Testis (tissue), 3 donors: ENCODE measurements around the gene UBQLN4. TPM values are rescaled to one million over a fixed set of nuclear protein-coding genes. Genes with fewer than 3 reads are reported as not detected.
"Not testable (repeated sequence)": the region's sequence is repeated elsewhere in the genome, so short reads cannot be mapped to it uniquely, and the experiment has no call there.

Experiments used
- DNase-seq: peaks from one replicate; pipeline ENCODE4 v3.0.0-alpha.2; 2019
- H3K27ac ChIP-seq, 2 donors: fragments of 200-600 bp; sonication (generic); one replicate each; pipeline ENCODE4 v1.5.1; 2019
- H3K27me3 ChIP-seq: fragments of 200-600 bp; sonication (generic); one replicate; pipeline ENCODE4 v1.5.1; 2019
- H3K36me3 ChIP-seq: fragments of 200-600 bp; sonication (generic); one replicate; pipeline ENCODE4 v1.5.1; 2017; ENCODE audit warnings: low read depth; ENCODE audit errors: missing control alignments
- H3K4me1 ChIP-seq: fragments of 200-600 bp; sonication (generic); one replicate; pipeline ENCODE4 v1.5.1; 2019
- H3K4me3 ChIP-seq, 2 donors: fragments of 200-600 bp; sonication (generic); one replicate each; pipeline ENCODE4 v1.5.1; 2017 to 2019
- H3K9me3 ChIP-seq: fragments of 200-600 bp; sonication (generic); one replicate; pipeline ENCODE4 v1.5.1; 2017
- POLR2A ChIP-seq: fragments of 450-650 bp; IDR thresholded peaks from one replicate; pipeline ENCODE4 v1.6.1; 2017; ENCODE audit warnings: antibody characterized with exemption, mild to moderate bottlenecking, moderate library complexity
- WGBS, 2 donors: methylation state at CpG; one replicate each; pipeline ENCODE4 v1.1.5; 2018; 5-methylcytosine and 5-hydroxymethylcytosine counted together
- intact Hi-C: fragments of 100-400 bp; cut with DNase I; formaldehyde crosslinking; loops from one replicate; pipeline ENCODE4 v1.15.1; 2023; ENCODE audit warnings: low total_unique reads
- polyA plus RNA-seq: library from polyadenylated mRNA; stranded (reverse); fragments of 350-450 nt; fragmentation: Illumina TruSeq; extraction: RNeasy Lipid Tissue Mini Kit (QIAGEN cat#74804); gene quantifications from one replicate; pipeline ENCODE4 v1.2.3, GENCODE V29; 2014; ENCODE audit warnings: low read depth, low replicate concordance; ENCODE audit not compliant: insufficient read depth
- total RNA-seq, 2 donors: library from RNA; depleted of rRNA; stranded (reverse); fragments of >200 nt; gene quantifications; one replicate each; pipeline ENCODE4 v1.2.3, GENCODE V29; 2016
- TF ChIP-seq, protein P1 (sequence below), 3 experiments: fragments of 450-650 bp in 2 of 3; fragments of 200-600 bp in 1 of 3; sonication (generic) in 1 of 3; IDR thresholded peaks; one replicate each; pipeline ENCODE4 v1.5.1; 2016 to 2019; ENCODE audit warnings: antibody characterized with exemption in 3 of 3, mild to moderate bottlenecking in 2 of 3, moderate library complexity in 1 of 3

Gene UBQLN4
- total and polyA plus RNA-seq, 3 donors from 2014 or later: 34.4 to 42.7 (median 41.0) TPM

GRCh38 chr1:156050376-156050775 lies 3.2 kb downstream of the UBQLN4 start:
- no peak overlapping the region for H3K4me3 ChIP-seq
- no peak for DNase-seq
- H3K36me3 ChIP-seq: no peaks in the 10 kb centered on the region
- no peak overlapping the region for H3K27ac ChIP-seq
- intact Hi-C loops: no loop called here
- no peaks in the 10 kb centered on the region for H3K27me3 ChIP-seq
- no peak for TF ChIP-seq POLR2A
- TF ChIP-seq, protein P1, sequence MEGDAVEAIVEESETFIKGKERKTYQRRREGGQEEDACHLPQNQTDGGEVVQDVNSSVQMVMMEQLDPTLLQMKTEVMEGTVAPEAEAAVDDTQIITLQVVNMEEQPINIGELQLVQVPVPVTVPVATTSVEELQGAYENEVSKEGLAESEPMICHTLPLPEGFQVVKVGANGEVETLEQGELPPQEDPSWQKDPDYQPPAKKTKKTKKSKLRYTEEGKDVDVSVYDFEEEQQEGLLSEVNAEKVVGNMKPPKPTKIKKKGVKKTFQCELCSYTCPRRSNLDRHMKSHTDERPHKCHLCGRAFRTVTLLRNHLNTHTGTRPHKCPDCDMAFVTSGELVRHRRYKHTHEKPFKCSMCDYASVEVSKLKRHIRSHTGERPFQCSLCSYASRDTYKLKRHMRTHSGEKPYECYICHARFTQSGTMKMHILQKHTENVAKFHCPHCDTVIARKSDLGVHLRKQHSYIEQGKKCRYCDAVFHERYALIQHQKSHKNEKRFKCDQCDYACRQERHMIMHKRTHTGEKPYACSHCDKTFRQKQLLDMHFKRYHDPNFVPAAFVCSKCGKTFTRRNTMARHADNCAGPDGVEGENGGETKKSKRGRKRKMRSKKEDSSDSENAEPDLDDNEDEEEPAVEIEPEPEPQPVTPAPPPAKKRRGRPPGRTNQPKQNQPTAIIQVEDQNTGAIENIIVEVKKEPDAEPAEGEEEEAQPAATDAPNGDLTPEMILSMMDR (IDR thresholded peaks at IDR 0.05): no peak
- peaks cover 7% of the 10 kb centered on the region for H3K4me1 ChIP-seq
- no peaks in the 10 kb centered on the region for H3K9me3 ChIP-seq
- 90% methylated on average over 3 to 4 of the region's 4 CpGs for WGBS, 2 donors

GRCh38 chr1:156048663-156049258 lies 4.8 kb downstream of the UBQLN4 start:
- no peak for DNase-seq
- Histone ChIP-seq H3K27me3 (no peaks in the 10 kb centered on the region), H3K9me3 (no peaks in the 10 kb centered on the region), H3K36me3 (no peaks in the 10 kb centered on the region), H3K4me1 (no peaks in the 10 kb centered on the region), H3K4me3 (no peak overlapping the region), H3K27ac (no peak overlapping the region)
- intact Hi-C loops: no loop called here
- TF ChIP-seq, protein P1 (IDR thresholded peaks at IDR 0.05): no peak
- no peak for TF ChIP-seq POLR2A
- WGBS, 2 donors: 91 to 96% methylated on average over 3 of the region's 3 CpGs

GRCh38 chr1:156045076-156045475 lies 8.5 kb downstream of the UBQLN4 start:
- DNase-seq: no peak
- Histone ChIP-seq H3K9me3 (no peaks in the 10 kb centered on the region), H3K4me3 (no peak overlapping the region), H3K4me1 (no peaks in the 10 kb centered on the region), H3K27me3 (no peaks in the 10 kb centered on the region), H3K27ac (no peak overlapping the region), H3K36me3 (no peaks in the 10 kb centered on the region)
- WGBS, 2 donors: 90 to 93% methylated on average over 4 of the region's 4 CpGs
- TF ChIP-seq, protein P1 (IDR thresholded peaks at IDR 0.05): no peak
- no peak for TF ChIP-seq POLR2A
- intact Hi-C loops: no loop called here

GRCh38 chr1:156042828-156043227 lies 10.8 kb downstream of the UBQLN4 start:
- no peaks in the 10 kb centered on the region for H3K36me3 ChIP-seq

GRCh38 chr1:156034991-156035390 lies 18.6 kb downstream of the UBQLN4 start:
- H3K27me3 ChIP-seq, H3K9me3 ChIP-seq, H3K27ac ChIP-seq, DNase-seq, H3K4me3 ChIP-seq, intact Hi-C loops, H3K36me3 ChIP-seq, H3K4me1 ChIP-seq: not testable (repeated sequence)
- 89 to 91% methylated on average over 4 of the region's 4 CpGs for WGBS, 2 donors

More at GRCh38 chr1:156042828-156043227, 10.8 kb downstream of the UBQLN4 start:
- Histone ChIP-seq H3K9me3 (no peaks in the 10 kb centered on the region), H3K27ac (no peak overlapping the region), H3K27me3 (no peaks in the 10 kb centered on the region), H3K4me1 (no peaks in the 10 kb centered on the region), H3K4me3 (no peak overlapping the region)
- TF ChIP-seq, protein P1 (IDR thresholded peaks at IDR 0.05): no peak
- TF ChIP-seq POLR2A: no peak
- DNase-seq: no peak
- 68 to 82% methylated on average over 3 of the region's 3 CpGs for WGBS, 2 donors
- intact Hi-C loops: no loop called here
